ENCODE measurements around the gene ARHGAP21. TPM values are rescaled to one million over a fixed set of nuclear protein-coding genes. Genes with fewer than 3 reads are reported as not detected.
A peak's percentile ranks its signal among the peaks of the same experiment; 100 is the strongest.
"Not testable (repeated sequence)": the region's sequence is repeated elsewhere in the genome, so short reads cannot be mapped to it uniquely, and the experiment has no call there.

The ARHGAP21 gene
- total RNA-seq, 1 donor from 2014 or later: 102 TPM

DNA sequence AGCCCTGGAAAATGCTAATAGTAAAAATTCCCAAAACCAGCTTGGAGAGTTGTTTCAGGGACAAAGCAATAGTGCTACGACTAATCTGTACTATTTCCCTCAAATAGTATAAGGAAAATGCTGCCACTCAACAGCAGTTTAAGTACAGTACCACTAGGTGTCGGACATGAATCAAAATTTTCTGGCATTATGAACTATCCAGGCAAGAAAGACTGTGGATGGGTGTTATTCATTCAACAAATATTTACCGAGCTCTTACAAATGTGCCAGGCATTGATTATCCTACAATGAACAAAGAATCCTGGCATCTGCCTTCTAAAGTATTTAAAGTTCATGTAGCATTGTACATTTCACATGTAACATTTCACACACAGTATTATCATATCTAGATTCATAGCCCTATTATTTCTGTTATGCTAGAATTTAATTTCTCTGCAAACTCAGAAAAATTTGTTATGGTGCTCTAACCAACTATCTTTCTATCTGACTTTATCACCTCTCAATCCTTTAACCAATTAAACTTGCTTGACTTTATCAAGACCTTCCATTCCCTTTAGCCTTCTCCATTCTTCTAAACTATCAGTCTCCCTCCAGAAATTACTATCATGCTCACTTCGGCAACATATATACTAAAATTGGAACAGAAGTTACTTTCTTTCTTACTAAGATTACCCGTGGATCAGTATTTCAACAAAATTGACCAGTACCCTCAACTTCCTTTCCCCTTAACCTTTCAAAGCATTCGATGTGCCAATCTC, 80.6 kb downstream of the ARHGAP21 start:
- peak; percentile 80 for DNase-seq (ENCODE audit: low spot score)

DNA sequence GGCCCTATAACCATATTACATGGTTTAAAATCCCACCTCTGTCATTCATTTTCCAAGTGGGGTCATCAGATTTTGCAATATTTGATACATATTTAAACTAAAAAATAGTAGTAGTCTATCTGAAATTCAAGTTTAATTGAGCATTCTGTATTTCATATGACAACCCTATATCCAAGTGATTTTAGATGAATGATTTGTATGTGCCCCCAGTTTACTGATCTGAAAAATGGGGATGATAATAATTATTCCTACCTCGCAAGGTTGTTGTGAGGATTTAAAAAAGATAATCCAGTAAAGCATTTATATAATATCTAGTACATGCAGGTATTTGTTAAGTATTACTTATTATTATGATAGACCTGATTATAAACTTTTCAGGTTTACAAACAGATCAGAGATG, 84.6 kb downstream of the ARHGAP21 start:
- no peak for DNase-seq (ENCODE audit: low spot score)

DNA sequence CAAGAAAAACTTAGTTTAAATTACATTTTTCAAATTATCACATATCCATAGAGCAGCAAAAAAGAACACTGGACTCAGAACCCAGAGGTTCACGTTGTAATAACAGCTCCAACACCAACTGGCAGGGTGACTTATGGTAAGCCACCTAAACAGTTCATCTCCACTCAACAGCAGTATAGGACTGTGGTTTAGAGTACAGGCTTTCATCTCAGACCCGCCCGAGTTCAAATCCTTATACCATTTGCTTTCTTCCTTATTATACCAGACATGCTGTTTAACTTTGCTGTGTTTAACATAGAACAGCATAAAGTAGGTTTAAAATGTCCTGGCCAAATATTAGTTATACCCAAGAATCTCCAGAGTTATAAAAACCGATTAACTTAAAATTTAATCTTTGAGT, 97.9 kb downstream of the ARHGAP21 start:
- no peak for DNase-seq (ENCODE audit: low spot score)

DNA sequence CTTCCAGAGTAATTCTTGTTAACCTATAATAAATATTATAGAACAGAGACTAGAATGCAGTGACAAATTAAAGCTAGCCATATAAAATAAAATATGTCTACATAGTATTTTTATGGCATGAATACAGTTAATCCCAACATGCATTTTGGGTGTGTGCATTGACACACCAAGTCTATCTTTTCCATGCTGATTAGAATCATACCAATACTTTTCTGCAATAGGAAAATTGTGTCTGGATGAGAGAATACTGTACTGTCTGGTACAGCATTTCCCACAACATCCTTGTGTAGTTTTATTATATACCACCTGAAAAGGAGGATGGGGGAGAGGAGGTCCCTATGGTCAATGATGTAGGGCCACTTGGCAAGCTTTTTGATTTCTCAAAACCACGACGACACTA, 100.3 kb downstream of the ARHGAP21 start:
- no peak for DNase-seq (ENCODE audit: low spot score)

DNA sequence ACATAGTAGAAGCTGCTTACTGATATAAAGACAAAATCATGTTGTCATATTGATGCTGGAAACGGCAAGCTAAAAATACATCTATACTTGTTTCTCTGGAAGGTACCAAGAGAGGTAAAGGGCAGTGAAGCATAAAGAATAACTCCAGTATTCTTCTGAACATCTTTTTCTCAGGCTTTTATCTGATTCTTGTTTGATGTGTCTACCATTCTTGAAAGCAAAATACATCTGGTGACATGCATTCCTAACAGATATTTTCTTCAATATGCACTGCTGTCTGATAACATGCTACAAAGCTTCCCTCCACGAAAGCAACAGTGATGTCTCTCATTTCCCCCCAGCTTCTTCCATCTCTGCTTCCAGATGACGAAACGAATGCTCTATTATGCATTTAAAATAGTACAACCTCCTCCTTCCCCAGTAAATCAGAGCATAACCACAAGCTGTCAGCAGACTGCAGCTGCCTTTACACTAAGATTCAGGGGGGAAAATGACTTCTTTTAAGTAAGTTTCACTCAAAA, 100.8 kb downstream of the ARHGAP21 start:
- DNase-seq (ENCODE audit: low spot score): peak; percentile 52

DNA sequence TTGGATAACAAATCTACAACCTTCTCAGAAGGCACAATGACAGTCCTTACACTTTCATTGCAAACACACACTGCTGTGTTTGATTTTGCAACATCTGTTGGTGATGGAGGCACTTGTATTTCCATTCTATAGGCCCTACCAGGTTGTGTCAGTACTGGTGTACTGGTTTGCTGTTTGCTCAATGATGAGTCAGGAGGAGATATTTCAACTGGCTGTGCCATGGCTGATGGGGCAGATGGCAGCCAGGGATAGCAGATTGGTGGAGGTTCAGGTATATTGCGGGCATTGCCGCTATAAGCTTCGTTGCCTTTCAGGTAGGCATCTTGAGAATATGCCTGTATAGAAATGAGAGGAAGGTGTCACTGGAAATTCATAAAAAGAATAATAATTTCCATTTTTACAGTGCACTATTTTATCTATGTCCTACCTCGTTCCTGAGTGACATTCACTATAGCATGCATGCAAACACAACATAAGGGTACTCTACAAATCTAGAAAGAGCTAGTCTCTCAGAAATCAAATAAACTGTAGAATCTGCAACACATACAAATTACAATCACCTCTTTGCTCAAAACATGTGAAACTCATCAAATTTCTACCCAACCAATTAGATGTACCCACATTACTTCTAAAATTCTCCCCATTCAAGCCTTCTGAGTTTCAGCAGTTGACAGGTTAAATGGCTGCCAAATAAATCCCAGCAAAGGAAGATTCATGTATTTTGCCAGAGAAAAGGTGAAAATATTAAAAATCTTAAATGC, 102.5 kb downstream of the ARHGAP21 start:
- DNase-seq (ENCODE audit: low spot score): not testable (repeated sequence)

DNA sequence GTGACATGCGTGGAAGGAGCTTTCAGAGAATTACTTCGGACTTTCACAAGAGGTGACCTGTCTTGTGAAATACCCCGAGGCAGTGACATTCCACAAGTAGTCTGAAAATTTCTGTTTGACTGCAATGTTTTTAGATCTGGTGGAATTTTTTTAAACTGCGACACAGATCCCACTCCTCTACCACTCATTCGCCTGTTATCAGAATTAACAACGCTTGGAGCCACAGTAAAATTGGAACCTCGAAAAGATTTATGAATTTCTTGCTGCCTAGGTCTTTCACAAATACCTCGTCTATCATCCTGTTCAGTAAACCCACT, 103.7 kb downstream of the ARHGAP21 start:
- peak; percentile 2 for DNase-seq (ENCODE audit: low spot score)

DNA sequence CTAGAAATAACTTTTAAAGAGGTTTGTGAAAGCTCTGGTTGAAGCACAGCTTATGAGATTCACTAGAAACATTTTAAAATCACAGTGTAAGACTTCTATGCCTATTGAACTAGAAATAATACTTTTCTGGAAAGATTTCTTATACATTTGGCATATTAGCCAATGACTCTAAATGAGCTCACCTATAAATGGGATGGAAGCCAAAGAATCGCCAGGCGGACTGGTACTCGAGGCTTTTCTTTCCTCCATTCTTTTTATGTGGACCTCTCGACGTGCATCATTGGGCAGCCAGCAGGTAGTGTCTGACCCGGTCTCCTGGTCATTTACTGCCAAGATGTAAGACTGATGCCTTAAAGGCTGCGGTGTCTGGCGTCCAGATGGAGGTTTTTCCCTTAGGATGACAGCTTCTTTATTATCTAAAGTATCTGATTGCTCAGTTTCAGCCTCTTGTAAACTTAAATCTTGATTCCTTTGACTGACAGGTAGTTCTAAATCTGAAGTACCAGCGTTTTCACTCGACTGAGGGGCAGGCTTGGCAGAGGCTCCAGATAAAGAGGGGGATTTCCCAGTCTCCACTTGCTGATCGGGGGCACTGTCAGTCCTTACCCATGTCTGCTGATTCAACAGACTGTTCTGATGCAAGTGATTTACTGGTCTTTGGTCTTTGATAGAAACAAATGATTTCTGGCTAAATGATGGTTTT, 104.2 kb downstream of the ARHGAP21 start:
- not testable (repeated sequence) for DNase-seq (ENCODE audit: low spot score)

DNA sequence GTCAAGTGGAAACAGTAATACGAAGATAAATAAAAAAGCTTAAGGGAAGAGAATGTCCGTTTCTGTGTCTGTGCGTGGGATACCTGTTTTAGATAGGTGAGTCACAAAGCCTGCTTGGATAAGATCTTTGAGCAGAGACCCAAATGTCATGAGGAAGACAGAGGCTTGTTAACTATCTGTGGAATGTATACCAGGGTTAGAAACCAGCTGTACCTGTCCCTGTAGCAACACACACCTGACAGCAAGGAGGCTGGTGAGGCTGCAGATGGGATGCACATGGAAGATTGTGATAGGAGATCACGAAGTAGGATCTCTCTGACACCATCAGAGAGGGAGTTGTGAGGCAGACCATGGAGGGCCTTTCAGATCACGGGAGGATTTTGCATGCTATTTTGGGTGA, 105.3 kb downstream of the ARHGAP21 start:
- peak; percentile 63 for DNase-seq (ENCODE audit: low spot score)

DNA sequence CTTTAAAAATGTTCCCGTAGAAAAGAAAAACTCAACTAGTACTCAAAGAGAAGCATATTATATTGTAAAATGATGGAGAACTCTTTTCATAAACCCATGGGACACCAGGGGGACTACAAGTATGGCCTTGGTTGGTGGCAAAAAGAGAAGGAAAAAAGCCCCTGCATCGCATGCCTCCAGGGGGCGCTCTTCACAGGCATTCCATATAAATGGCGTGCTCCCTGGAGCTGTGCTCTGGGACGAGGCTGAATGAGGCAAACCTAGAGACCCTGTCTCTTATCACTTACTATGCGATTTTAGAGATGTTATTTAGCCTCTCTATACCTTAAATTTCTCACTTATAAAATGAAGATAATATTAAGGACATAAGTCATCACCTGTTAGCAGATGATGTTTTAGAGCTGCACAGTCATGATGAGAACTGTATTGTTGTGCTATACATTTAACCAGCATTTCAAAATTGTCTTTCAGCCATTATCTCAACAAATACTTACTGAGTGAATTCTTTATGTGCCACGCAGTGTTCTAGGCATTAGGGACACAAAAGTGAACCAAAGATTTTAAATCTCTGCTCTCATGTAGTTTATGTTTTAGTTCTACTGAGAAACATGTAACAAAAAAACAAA, 105.8 kb downstream of the ARHGAP21 start:
- peak; percentile 23 for DNase-seq (ENCODE audit: low spot score)

DNA sequence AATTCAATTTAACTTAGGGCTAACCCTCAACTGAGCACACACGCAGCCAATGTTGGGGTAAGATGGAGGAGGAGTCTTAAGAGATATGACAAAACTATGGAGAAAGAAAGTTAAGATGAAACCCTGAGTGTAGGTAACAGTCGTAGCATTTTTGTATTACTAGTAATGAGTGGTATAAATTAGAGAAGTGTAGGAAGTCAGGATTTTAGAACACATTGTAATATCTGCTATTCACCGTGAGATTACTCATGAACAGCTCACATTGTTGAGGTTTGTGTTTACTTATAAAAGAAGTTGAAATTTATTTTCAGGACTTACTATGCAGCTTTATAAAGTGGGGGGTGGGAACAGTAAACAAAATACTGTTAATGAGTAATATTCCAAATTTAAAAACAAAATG, 107.2 kb downstream of the ARHGAP21 start:
- no peak for DNase-seq (ENCODE audit: low spot score)

DNA sequence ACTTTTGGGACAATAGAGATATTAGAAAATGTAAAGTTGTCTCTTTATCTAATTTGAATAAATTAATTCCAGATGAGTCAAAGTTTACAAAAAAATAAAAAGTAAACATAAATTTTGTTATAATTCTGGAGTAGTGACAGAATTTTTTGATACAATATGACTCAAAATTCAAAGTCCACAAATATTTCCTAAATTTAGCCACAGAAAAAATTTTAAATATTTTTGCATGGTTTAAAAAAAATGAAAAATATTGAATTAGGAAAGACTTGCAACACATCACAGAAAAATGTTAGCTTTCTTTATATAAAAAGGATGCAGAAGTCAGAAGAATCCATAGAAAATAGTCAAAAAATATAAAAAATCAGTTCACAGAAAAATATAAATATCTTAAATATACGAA, 117.7 kb downstream of the ARHGAP21 start:
- DNase-seq (ENCODE audit: low spot score): no peak

DNA sequence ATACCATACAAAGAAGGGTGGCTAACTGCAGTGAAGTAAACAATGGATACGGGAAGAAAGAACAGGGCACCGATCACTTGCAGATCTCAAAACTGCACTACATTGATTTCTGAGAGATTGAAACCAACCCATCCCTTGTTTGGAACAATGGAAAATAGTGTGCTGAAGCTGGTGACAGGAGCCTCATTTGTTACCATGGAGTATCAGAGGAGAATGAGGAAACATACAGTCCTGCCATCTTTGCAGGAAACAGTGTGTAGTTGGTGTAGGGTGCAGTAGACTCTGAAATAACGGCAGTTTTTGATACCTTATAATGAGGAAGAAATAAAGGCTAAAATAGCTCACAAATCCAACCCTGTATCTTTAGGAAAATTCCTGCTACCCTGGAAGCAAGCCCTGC, 118.5 kb downstream of the ARHGAP21 start:
- DNase-seq (ENCODE audit: low spot score): no peak

DNA sequence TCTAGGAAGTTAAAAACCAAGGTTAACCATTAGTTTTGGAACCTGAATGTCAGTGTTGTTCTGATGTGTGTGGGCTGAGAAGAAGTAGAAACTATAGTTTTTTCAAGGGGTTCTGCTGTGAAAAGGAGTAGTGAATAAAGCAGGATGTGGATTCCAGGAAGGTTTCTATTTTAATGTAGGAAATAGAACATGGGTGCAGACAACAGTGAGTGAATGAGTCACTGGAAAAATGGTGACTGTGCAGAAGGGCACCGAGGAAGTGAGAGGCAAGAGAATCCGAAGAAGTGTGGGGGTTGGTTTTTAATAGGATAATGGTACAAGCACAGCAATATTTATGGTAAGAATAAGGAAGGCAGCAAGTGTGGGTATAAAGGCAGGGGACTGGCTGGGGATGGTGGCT, 120.4 kb downstream of the ARHGAP21 start:
- DNase-seq (ENCODE audit: low spot score): no peak

DNA sequence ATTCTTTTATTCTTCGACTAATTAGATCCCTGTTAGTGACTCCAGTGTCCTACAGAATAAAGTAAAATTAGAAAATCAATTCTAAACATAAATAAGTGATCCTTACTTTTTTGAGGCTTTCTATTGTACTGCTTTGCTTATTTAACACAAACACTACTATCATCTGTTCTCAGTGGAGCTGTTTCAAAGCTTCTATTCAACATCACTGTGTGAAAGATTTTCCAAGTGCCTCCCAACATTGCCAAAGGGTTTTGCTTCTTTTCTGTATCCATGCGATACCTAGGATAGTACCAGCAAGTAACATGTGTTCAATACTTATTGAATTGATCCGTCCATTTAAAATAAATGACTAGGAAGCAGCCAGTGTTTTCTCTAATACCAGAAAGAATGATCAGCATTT, 125.7 kb downstream of the ARHGAP21 start:
- no peak for DNase-seq (ENCODE audit: low spot score)

DNA sequence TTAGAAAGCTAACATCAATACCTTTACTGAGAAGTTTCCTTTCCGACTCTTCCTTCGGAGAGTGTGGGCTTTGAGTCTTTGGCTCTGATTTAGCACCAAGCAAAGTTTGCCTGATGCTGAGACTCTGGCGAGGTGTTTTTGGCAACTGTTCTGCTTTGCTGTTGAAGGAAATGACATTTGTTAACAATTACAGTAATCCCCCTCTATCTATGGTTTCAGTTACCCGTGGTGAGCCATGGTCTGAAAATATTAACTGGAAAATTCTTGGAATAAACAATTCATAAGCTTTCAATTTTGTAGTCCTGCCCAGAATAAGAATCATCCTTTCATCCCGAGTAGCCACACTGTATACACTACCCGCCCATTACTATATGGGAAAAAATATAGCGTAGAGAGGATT, 126.3 kb downstream of the ARHGAP21 start:
- DNase-seq (ENCODE audit: low spot score): no peak

DNA sequence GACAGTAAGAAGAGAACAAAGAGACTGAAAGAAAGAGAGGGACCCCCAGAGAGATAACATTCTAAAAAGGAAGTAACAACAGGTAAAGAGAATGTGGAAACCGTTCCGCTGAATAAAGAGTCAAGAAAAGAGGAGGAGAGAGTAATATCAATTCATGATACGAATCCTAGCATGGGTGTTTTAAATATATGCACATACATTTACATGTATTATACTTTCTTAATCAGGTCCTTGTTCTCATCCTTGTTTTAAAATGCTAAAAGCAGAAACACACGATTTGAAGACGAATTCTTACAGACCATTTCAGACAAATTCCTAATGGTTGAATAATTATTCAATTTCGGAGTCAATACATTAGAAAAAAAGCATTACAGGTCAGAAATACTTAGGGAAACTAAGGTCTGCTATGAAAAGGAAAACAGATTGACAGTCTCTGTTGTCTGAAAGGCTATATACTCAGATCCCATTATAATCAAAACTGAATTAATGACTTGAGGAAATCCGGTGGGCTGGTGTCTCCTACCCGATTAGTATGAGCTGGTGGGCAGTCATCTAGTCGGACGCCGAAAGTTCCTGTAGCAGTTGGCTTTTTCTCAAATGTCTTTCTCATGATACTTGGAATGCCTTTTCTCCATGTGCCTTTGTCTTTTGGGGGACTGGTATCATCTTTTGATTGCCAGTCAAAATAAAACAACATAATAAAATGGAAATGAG, 127.3 kb downstream of the ARHGAP21 start:
- DNase-seq (ENCODE audit: low spot score): no peak

DNA sequence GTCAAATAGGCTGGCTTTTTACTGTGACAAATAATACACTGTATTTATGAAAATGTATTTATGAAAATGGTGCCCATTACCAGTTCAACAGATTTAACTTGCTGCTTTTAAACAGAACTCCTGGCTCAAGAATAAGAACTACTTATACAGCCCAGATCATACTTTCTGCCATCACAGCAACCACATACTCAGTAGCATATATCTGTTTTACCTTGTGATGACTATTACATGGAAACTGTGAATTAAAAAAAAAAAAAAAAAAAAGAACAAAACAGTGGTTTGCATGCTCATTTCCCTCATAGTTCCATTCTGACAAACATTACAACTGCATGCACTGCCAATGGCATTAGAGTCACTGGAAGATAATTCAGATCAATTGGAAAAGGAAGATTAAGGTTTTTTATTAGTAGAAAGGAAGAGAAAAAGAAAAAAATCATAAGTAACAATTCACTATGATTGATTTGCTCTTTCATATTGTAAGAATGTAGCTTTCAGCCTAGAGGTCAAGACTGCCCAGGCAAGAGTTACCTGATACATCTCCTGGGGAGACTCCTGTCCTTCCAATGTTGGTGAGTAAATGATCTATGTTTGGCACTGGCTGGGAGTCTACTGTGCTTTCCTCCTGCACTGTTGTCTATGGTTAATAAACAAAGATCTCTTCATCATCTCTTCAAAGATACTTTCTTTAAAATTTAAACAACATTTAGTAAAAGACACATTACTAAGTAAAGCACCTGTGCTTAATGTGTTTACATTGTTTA, 132.8 kb downstream of the ARHGAP21 start:
- no peak for DNase-seq (ENCODE audit: low spot score)

DNA sequence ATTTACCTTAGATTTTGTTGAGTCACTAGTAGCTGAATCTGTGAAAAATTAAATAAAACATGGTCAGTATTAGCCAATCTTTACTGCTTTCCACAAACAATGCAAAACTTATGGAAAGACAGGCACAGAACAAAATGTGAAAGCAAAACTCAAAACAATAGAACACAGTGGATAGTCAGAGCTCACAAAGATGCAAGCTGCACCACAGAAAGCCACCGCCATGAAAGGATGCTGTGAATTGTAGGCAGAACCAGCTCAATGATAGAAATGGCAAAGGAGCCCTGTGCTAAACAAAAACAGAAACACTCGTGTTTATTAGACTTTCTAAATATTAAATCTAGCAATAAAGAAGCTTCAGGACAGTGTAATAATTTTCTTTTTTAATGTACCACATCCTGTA, 134.4 kb downstream of the ARHGAP21 start:
- no peak for DNase-seq (ENCODE audit: low spot score)

DNA sequence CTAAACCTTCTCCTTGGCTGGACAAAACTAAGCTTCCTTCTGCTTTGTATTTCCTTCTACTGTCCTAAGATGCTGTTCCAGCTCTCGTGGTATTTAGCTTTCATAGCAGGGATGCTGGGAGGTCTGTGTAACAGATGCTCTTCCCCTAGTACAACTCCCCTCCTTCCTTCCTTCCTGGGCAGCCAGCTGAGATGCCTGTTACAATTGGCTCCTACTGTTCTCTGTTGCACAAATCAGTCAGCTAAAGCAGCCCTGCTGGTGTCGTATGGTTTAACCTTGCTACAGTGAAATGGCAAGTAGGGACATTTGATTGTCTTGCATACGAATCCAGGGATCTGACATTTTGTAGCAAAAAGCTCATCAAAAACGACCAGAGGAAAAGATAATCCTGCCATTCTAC, 143.8 kb downstream of the ARHGAP21 start:
- DNase-seq (ENCODE audit: low spot score): no peak

DNA sequence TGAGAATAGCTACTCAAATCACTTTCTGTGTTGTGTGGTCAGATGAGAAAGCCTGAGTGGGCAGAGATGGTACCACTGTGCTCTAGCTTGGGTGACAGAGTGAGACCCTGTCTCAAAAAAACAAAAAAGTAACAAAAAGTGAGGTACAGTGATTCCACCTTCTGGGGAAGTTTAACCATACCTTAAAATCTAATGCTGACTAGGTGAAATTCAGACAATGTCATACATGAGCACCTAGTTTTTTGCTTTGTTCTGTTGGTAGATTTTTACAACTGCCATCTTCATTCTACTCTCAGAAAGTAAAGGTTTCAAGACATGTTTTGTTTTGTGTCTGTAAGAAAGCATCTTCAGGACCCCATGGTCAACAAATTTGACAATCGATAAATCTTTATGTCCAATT, 144.2 kb downstream of the ARHGAP21 start:
- no peak for DNase-seq (ENCODE audit: low spot score)

Data from umbilical cord (tissue), 2 donors.